Ascending aorta (tissue), 2 donors: Measurements from ENCODE around the gene CARM1. TPM values are rescaled to one million over a fixed set of nuclear protein-coding genes. Genes with fewer than 3 reads are reported as not detected.
"Not testable (repeated sequence)": the region's sequence is repeated elsewhere in the genome, so short reads cannot be mapped to it uniquely, and the experiment has no call there.

Experiments
- DNase-seq, 2 donors: peaks; one replicate each; pipeline ENCODE4 v3.0.0-alpha.2; 2019; ENCODE audit warnings: low spot score in 2 of 2
- H3K27ac ChIP-seq, 2 donors: fragments of 200-600 bp; sonication (generic); one replicate each; pipeline ENCODE4 v1.5.1; 2016 to 2017; ENCODE audit warnings: mild to moderate bottlenecking in 1 of 2
- H3K27me3 ChIP-seq: fragments of 200-600 bp; sonication (generic); one replicate; pipeline ENCODE4 v1.5.1; 2017
- H3K36me3 ChIP-seq, 2 donors: fragments of 200-600 bp; sonication (generic); one replicate each; pipeline ENCODE4 v1.5.1; 2016
- H3K4me1 ChIP-seq, 2 donors: fragments of 200-600 bp; sonication (generic); one replicate each; pipeline ENCODE4 v1.5.1; 2016 to 2017; ENCODE audit warnings: mild to moderate bottlenecking in 1 of 2
- H3K4me3 ChIP-seq, 2 donors: fragments of 200-600 bp; sonication (generic); one replicate each; pipeline ENCODE4 v1.5.1; 2016 to 2017; ENCODE audit warnings: mild to moderate bottlenecking in 1 of 2
- H3K9me3 ChIP-seq, 2 donors: fragments of 200-600 bp; sonication (generic); one replicate each; pipeline ENCODE4 v1.5.1; 2016
- CTCF ChIP-seq, 3 experiments: fragments of 200-600 bp in 2 of 3; fragments of 450-650 bp in 1 of 3; sonication (generic) in 2 of 3; IDR thresholded peaks; one replicate each; pipeline ENCODE4 v1.5.1; 2016 to 2019; ENCODE audit warnings: antibody characterized with exemption in 3 of 3, mild to moderate bottlenecking in 1 of 3, moderate library complexity in 1 of 3
- intact Hi-C: fragments of 100-400 bp; cut with DNase I; formaldehyde crosslinking; loops from one replicate; pipeline ENCODE4 v1.15.1; 2023
- total RNA-seq: library from RNA; depleted of rRNA; stranded (reverse); fragments of >200 nt; gene quantifications from one replicate; pipeline ENCODE4 v1.1.0, GENCODE V29; 2016

CARM1 gene
- total RNA-seq, 1 donor from 2014 or later = 22.9 TPM

GRCh38 chr19:10835089-10835753 lies 36.1 kb upstream of the CARM1 start:
- DNase-seq = peak; percentile 98 to 100
- TF ChIP-seq CTCF (IDR thresholded peaks at IDR 0.05) = no peak
- H3K4me1 ChIP-seq = peaks cover 0 to 7% of the 10 kb centered on the region in 2 donors
- H3K9me3 ChIP-seq = no peaks in the 10 kb centered on the region
- no peaks in the 10 kb centered on the region for H3K27me3 ChIP-seq
- peak overlapping the region; percentile 96 to 99 for H3K27ac ChIP-seq
- intact Hi-C loops = loop anchor here (1.0 kb wide), 2 partner anchors 17 to 118 kb away; no protein-coding TSS in a partner anchor
- H3K36me3 ChIP-seq = peaks cover 19 to 33% of the 10 kb centered on the region in 2 donors
- peak overlapping the region; percentile 54 to 71 for H3K4me3 ChIP-seq

DNA sequence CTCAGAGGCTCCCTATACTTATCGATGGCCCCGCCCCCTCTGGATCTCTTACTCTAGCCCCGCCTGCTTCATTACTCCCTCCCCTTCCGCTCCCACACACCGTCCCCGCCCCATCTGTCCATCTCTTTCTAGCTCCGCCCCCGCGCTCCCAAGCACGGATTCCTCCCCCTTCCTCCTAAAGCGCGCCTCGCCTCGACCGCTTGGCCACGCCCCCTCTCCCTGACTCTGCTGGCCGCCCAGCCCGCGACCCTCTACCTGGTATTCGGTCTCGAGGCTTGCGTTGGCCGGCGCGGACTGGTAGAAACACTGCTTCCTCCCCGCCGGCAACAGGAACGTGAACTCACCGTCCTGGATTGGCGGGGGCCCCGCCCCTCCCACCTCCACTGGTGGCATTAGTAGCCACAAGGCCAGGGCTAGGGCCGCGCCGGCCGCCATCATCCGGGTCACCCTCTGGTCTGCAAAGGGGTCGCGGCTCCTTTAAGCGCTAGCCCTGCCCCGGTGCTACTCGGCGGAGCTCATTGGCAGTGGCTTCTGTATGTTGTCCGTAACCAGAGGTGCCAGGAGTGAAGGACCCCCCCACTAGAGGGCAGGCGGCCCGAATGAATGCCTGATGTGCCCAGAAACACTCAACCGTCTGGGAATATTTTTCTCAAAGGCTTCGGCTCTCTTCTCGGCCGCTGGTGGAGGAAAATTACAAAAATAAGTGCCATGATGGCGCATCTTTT lies 35.4 kb upstream of the CARM1 start, which contains the start of gene TMED1:
Gene TMED1, minus strand, starts transcription at position 459 of the 725 bp plus-strand sequence. Its CDS starts 21 bp downstream, at position 438.
- DNase-seq = peak; percentile 91 to 98
- peak within 1 kb of the TSS; percentile 96 to 99 for H3K27ac ChIP-seq
- H3K4me1 ChIP-seq = peaks cover 0 to 7% of the 10 kb centered on the region in 2 donors
- intact Hi-C loops = loop anchor here (1.0 kb wide), 4 partner anchors 18 to 119 kb away; partner anchors contain the start of gene CARM1
- peak within 1 kb of the TSS; percentile 71 to 86 for H3K4me3 ChIP-seq
- H3K9me3 ChIP-seq = no peaks in the 10 kb centered on the region
- H3K27me3 ChIP-seq = no peaks in the 10 kb centered on the region
- peaks cover 14 to 26% of the 10 kb centered on the region in 2 donors for H3K36me3 ChIP-seq
- TF ChIP-seq CTCF (IDR thresholded peaks at IDR 0.05) = peak in 2 of 3 experiments; percentile 41 to 46

- DNase-seq = peak in 1 of 2 donors; percentile 90
- Histone ChIP-seq H3K9me3 (no peaks in the 10 kb centered on the region), H3K4me1 (peaks cover 0 to 7% of the 10 kb centered on the region in 2 donors), H3K27ac (peak overlapping the region; percentile 96 to 99), H3K27me3 (no peaks in the 10 kb centered on the region), H3K36me3 (peaks cover 8 to 18% of the 10 kb centered on the region in 2 donors), H3K4me3 (peak overlapping the region; percentile 71 to 86)
- no peak for TF ChIP-seq CTCF (IDR thresholded peaks at IDR 0.05)
- intact Hi-C loops = loop anchor here (1.0 kb wide), 2 partner anchors 28 to 35 kb away; partner anchors contain the start of gene CARM1
Measured at GRCh38 chr19:10836479-10837330, 34.6 kb upstream of the CARM1 start.

- intact Hi-C loops, H3K27ac ChIP-seq, DNase-seq, H3K36me3 ChIP-seq, H3K4me3 ChIP-seq, H3K9me3 ChIP-seq, H3K4me1 ChIP-seq, H3K27me3 ChIP-seq: not testable (repeated sequence)
Measured at GRCh38 chr19:10837649-10838048, 33.7 kb upstream of the CARM1 start.

GRCh38 chr19:10838377-10838776 lies 33.0 kb upstream of the CARM1 start:
- H3K4me1 ChIP-seq = peaks cover 0 to 7% of the 10 kb centered on the region in 2 donors
- no peak overlapping the region for H3K4me3 ChIP-seq
- peaks cover 0 to 3% of the 10 kb centered on the region in 2 donors for H3K36me3 ChIP-seq
- H3K27ac ChIP-seq = no peak overlapping the region
- H3K9me3 ChIP-seq = no peaks in the 10 kb centered on the region
- H3K27me3 ChIP-seq = no peaks in the 10 kb centered on the region
- TF ChIP-seq CTCF (IDR thresholded peaks at IDR 0.05) = no peak
- intact Hi-C loops = no loop called here
- no peak for DNase-seq
